Body of pancreas (tissue), 4 donors: Measurements from ENCODE around the gene FETUB.

Experiments used
- POLR2A ChIP-seq, 3 donors: fragments of 450-650 bp; IDR thresholded peaks; one replicate each; pipeline ENCODE4 v1.6.1; 2016; ENCODE audit warnings: antibody characterized with exemption in 3 of 3, mild to moderate bottlenecking in 2 of 3
- TF ChIP-seq, protein P1 (sequence below), 7 experiments: fragments of 450-650 bp in 4 of 7; fragments of 200-600 bp in 3 of 7; sonication (generic) in 3 of 7; IDR thresholded peaks; one replicate each; pipeline ENCODE4 v1.5.1; 2016 to 2019; ENCODE audit warnings: antibody characterized with exemption in 7 of 7

GRCh38 chr3:186644683-186645082, 4.5 kb downstream of the FETUB start:
- TF ChIP-seq POLR2A (IDR thresholded peaks at IDR 0.05), result no peak
- TF ChIP-seq, protein P1, sequence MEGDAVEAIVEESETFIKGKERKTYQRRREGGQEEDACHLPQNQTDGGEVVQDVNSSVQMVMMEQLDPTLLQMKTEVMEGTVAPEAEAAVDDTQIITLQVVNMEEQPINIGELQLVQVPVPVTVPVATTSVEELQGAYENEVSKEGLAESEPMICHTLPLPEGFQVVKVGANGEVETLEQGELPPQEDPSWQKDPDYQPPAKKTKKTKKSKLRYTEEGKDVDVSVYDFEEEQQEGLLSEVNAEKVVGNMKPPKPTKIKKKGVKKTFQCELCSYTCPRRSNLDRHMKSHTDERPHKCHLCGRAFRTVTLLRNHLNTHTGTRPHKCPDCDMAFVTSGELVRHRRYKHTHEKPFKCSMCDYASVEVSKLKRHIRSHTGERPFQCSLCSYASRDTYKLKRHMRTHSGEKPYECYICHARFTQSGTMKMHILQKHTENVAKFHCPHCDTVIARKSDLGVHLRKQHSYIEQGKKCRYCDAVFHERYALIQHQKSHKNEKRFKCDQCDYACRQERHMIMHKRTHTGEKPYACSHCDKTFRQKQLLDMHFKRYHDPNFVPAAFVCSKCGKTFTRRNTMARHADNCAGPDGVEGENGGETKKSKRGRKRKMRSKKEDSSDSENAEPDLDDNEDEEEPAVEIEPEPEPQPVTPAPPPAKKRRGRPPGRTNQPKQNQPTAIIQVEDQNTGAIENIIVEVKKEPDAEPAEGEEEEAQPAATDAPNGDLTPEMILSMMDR (IDR thresholded peaks at IDR 0.05), result no peak
